GM18505 (cell line): Measurements from ENCODE around the gene ADAMTS20.

Source experiments
- ATAC-seq: cut with Tn5 transposase; IDR thresholded peaks from one replicate; pipeline ENCODE4 v1.9.1; 2021; ENCODE audit not compliant: unreplicated experiment
- POLR2A ChIP-seq: IDR thresholded peaks from 4 replicates; pipeline ENCODE4 v1.6.1; 2011; ENCODE audit warnings: borderline replicate concordance; ENCODE audit not compliant: insufficient read depth, insufficient read length; ENCODE audit errors: extremely low read depth

Gene ADAMTS20

GRCh38 chr12:43336962-43337555 lies 214.9 kb downstream of the ADAMTS20 start:
- ATAC-seq = no peak
- no peak for TF ChIP-seq POLR2A

GRCh38 chr12:43333644-43334043 lies 218.4 kb downstream of the ADAMTS20 start:
- no peak for ATAC-seq
- TF ChIP-seq POLR2A = no peak

DNA sequence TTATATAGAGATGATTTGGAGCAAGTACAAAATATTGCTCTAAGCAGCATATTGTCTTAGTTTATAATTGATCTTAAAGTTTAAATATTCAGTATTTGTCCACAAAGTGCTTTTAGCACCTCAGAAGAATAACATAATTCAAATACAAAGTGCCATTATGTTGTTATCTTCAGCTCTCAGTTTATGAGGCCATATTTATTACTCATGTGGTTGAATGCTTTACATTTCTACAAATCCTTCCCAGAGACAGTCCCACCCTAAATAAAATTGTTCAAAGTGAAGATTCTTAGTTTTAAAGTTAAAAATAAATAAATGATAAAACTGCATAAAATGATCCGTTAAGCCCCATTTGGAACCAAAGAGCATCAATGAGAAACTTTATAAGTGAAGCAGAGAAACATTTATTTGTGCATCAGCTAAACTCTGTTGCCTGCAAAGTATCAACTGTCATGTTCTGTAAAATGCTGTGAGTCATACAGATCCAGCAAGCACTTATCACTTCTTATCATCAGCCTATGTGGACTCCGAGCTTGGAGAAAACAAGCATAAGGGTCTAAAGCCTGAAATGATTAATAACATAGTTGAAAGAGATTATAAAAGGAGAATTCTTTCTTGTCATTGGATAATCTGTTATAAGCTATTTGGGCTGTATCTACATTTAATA lies 218.9 kb downstream of the ADAMTS20 start:
- no peak for TF ChIP-seq POLR2A
- no peak for ATAC-seq

GRCh38 chr12:43331935-43332334 lies 220.1 kb downstream of the ADAMTS20 start:
- ATAC-seq = no peak
- no peak for TF ChIP-seq POLR2A

- no peak for TF ChIP-seq POLR2A
- no peak for ATAC-seq
Observed at GRCh38 chr12:43329375-43329774, 222.6 kb downstream of the ADAMTS20 start.

- no peak for TF ChIP-seq POLR2A
- no peak for ATAC-seq
Observed at GRCh38 chr12:43325786-43326185, 226.2 kb downstream of the ADAMTS20 start.

- ATAC-seq = no peak
- TF ChIP-seq POLR2A = no peak
Observed at GRCh38 chr12:43320281-43320680, 231.7 kb downstream of the ADAMTS20 start.

DNA sequence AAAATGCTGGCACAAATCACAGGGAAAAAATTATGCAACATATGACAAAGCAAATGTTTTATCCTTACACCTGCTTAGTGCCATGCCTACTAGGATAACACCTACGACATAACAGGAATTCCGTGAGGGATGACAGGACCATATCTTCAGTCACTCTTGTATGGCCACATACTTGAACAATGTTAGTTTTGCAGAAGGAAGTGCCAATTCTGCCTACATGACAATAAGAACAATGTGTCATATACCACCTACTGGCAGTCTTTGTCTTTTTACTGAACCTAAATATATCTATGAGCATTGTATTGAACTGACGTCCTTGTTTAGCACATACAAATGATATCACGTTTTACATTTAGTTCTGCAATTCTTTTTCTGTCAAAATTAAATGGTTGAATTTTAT lies 234.0 kb downstream of the ADAMTS20 start:
- no peak for ATAC-seq

DNA sequence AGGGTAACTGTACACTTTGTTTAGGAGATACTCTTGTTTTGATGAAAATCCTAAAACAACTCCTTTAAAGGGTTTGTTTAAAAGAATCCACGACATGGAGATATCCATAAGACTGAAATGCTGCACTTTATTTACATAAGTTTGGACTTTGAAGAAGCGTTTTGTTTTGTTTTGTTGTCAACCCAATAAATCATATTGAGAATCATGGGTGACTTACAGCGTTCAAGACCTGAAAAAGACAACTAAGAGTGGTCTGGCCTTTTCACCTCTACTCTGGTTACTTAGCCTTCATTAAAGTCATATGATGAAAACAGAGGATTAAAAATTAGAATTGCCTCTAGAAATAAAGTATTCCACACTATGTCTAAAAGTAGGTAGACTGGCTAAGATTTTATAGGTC lies 234.8 kb downstream of the ADAMTS20 start:
- TF ChIP-seq POLR2A = no peak
- no peak for ATAC-seq

More for the DNA sequence above, 234.0 kb downstream of the ADAMTS20 start:
- TF ChIP-seq POLR2A = no peak

DNA sequence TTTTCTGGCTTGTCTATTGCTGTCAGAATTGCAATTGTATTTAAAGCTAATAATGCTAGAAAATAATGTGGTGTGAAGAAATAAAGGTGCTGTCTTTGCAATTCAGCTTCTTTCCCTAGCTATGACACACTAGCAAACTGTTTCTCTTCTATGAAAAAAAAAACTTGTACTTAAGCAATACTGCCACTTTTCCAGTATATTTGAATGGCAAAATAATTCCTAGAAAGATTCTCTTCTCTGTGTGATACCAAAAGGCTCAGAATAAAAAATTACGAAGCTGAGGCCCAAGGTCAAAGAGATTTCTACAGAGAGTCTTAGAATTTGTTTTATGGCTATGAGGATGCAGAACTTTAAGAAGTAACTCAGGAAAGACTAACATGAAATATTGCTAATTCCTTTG lies 235.5 kb downstream of the ADAMTS20 start:
- ATAC-seq = no peak
- no peak for TF ChIP-seq POLR2A

GRCh38 chr12:43315961-43316360 lies 236.0 kb downstream of the ADAMTS20 start:
- no peak for TF ChIP-seq POLR2A
- ATAC-seq = no peak

DNA sequence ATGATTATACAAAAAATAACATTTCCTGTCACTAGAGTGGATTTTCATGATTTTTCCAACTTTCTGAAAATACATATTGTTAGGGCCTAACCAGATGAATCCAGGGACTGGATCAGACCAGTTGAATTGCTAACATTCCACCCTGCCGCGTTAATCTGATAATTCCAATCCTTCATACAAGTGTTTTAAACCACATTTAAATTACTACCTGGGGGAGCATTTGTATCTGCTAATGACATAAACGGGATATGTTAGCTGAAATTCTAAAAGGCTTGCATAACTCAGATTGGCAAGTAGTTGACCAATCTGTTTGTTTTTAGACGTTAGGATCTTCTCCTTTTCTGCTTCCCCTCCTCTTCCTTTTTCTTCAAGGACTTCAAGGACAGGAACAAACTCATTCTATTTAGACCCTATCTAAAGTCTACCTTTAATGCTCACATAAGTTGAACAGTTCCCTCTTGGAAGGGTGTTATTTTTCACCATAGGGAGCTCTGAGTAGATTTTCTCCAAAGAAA lies 239.0 kb downstream of the ADAMTS20 start:
- ATAC-seq = no peak
- TF ChIP-seq POLR2A = no peak

DNA sequence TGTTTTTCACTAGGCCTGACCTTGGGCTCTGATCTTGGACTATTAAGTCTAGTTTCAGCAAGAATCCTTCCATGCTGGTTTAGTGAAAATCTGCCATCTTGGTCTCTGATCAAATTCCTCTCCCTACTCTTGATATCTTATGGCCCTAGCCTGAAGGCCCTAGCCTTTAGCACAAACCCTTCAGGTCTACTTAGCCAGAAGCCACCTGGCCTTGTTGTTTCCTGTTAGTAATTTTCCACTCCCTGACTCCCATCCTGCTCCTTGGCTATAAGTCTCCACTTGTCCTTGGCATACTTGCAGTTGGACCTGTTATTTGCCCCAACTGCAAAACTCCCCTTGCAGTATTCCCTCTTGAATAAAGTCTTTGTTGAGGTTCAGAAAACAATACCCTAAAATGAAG lies 241.4 kb downstream of the ADAMTS20 start:
- ATAC-seq = no peak
- no peak for TF ChIP-seq POLR2A

DNA sequence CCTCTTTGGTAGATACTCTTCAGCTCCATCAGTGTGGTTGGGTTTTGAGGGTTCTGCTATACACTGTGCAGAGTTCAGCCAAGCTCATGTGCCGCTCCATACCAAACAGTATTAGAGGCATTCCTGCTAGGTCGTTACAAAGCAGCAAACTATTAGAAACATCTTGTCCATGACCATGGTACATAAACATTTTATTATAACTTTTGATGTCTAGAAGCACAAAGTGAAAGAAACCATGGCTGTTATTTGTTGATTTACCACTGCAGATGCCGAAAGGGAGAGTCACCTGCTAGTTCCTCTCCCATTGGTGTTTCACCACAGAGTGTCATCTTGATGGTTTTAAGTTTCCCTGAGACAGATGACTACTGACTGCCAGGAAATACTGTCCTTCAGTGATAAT lies 242.0 kb downstream of the ADAMTS20 start:
- TF ChIP-seq POLR2A = no peak
- no peak for ATAC-seq

DNA sequence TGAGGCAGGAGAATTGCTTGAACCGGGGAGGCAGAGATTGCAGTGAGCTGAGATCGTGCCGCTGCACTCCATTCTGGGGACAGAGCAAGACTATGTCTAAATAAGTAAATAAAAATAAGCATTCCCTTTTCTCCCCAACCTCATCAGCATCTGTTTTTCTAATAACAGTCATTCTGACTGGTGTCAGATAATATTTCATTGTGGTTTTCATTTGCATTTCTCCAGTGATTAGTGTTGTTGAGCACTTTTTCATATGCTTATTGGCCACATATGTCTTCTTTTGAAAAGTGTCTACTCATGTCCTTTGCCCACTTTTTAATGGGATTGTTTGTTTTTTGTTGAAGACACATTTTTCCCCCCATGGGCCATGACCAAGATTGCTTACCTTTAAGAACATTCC lies 243.2 kb downstream of the ADAMTS20 start:
- TF ChIP-seq POLR2A = no peak
- no peak for ATAC-seq

DNA sequence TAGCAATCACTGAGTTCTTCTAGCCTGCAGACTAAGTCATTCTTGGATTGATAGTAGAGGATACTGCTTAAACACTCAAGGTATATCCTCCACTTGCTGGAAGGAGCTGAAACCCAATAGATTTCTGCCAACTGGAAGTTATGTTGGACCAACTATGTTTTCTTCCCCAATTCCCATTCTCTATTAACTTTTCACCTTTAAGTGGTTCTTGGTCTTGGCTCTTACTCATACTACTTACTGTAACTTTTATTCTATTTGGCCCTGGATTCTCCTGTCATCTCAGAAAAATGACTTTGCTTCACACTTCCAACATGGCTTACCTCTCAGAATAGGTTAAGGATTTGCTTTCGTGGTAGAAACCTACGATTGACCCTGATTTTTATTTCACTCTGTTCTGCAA lies 244.9 kb downstream of the ADAMTS20 start:
- ATAC-seq = no peak
- TF ChIP-seq POLR2A = no peak
